Measurements from ENCODE around the gene SHQ1.
"Not testable (repeated sequence)": the region's sequence is repeated elsewhere in the genome, so short reads cannot be mapped to it uniquely, and the experiment has no call there.

The SHQ1 gene

DNA sequence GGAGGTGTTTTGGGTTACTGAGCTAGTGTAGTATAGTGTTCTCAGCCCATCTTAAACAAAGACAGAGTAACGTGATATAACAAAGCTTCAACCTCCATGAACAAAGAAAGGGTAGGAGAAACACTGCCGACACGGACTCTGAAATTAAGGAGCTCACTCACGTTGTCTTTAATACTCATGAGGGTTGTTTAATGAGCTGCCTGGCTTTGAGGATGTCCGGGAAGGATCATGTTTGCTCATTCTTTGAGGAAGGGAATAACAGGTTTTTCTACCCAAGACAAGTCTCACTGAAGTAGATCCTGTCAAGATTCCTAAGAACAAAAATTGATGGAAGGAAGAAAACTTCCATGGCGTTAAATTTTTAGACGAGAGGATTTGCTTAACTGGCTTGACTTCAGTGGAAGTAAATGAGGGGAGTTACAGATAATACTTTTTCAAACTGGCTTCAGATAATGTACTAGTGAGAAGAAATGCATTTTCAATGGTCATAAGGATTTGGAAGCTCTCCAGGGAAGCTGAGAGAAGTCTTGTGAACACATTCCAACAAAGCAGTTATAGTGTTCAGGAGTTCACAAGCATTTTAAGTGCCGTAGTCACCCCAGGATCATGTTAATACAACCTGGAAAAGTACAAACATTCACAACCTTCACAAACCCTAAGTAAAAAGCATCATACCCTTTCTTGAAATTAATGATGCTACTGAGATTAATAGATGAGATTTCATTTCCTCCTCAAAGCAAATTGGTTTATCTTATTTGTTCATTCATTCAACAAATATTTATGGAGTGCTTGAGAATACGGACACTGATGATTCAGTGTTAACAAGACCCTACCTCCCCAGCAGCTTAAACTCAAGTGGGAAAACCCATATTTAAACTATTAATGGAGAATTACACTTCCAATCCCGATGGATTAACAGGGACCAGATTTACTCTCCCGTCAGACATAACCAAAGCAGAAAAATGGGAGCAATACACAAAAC, 101.5 kb downstream of the SHQ1 start:
- no peak for DNase-seq

GRCh38 chr3:72745146-72745999, 102.9 kb downstream of the SHQ1 start:
- no peak for DNase-seq

DNA sequence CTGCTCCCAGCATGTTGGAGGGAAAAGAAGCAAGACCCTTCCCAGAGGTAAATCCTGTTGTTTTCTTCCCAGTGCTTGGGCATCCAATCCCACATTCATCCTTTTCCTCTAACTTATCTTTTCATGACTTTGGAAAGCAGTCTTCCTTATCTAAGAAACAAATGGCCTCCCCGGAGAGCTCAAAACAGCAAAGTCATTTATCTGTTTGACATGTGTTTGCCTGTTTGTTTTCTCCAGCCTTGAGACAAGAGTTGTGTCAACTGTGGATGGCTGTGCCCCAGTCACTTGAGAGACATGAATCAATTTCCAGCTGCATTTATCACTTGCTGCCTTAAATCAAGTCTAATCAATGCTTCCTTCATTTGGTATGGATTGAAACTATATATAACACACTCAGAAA, 103.9 kb downstream of the SHQ1 start:
- DNase-seq: no peak

- no peak for DNase-seq
Observed at GRCh38 chr3:72739531-72740466, 108.4 kb downstream of the SHQ1 start.

DNA sequence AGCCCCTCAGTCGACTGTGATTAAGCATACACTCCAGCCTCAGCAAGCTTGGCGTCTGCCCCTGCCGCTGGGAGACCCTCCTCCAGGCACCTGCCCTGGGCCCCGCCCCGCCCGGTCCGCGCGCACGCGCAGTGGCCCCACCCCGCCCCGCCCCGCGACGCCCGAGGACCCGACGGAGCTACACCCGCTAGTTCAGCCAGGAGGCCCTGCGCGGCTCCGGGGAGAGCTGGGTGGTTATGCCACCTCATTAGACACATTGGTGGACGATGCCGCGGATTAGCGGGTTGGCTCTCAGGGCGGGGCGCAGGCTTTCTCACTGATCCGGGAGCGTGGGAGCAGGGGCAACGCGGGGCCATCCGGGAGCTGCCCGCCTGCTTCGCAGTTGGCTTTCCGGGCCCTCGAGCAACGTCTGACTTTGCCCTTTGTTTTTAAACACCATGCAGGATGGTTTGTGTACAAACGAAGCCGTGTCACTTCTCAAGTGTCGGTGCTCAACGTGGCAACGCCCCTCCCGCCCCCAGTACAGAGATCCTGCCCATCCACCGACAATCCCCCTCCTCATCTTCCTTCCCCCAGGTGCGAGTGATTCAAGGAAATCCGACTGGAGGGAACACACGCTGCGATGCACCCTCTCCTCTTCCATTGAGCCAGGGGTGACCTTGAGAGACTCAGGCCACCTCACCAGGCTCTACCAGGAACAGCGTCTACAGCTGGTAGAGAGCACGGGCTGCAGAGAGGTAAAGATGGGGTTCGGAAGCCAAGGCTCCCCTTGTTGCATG, 109.3 kb downstream of the SHQ1 start:
- DNase-seq: peak; percentile 94

DNA sequence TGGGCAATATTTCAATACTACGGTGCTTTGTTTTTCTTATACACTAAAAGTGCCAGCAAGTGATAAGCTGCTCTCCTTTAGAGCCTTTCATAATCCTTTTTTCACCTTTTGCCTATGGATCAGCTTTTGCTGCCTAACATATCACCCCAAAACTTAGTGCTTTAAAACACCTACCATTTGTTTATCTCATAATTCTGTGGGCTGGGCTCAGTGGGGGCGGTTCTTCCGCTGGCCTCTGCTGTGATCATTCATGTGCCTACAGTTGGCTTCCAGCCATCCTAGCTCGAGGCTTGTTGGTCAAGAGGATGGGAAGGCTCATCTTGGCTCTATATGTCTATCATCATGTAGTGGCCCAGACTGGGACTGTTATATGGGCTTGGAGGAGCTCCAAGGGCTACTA, 113.2 kb downstream of the SHQ1 start:
- DNase-seq: not testable (repeated sequence)

DNA sequence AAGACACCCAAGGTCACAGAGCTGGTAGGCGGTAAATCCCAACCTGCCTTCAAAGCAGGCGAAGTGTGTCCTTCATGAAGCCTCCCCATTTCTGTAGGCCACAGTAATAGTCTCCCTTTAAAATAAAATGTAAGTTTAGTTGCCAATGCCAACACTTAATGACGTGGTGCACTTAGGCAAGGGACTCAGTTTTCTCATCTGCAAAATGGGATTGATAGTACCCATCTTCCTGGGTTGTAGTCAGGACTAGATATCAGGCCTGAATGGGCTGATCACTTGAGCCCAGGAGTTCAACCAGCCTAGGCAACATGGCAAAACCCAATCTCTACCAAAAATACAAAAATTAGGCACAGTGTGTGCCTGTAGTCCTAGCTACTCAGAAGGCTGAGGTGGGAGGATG, 114.6 kb downstream of the SHQ1 start:
- DNase-seq: no peak

- not testable (repeated sequence) for DNase-seq
Observed at GRCh38 chr3:72732666-72733345, 115.4 kb downstream of the SHQ1 start.

DNA sequence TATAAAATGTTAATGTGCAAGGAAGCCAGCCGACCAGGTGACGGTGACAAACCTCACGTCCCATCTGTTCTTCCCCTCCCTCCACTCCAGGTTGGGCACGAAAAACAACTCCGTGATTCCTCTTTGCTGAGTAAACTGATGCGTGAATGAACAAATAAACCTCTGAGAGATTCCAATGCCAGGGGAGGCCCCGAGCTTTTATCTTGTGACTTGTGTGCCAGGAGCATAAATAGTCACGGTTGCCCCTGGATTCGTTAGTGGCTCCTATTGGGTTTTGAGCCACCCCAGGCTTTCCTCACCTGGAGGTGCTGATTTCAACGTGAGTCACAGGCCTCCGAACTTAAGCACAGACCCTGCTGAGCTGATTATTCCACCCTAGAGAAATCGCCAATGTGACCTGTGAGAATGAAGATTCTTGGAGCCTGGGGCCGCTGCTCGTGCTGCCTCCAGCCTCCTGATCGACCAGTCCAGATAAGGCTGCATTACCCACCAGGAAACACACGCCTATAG, 119.2 kb downstream of the SHQ1 start:
- DNase-seq: no peak

GRCh38 chr3:72728329-72728889, 119.8 kb downstream of the SHQ1 start:
- DNase-seq: no peak

DNA sequence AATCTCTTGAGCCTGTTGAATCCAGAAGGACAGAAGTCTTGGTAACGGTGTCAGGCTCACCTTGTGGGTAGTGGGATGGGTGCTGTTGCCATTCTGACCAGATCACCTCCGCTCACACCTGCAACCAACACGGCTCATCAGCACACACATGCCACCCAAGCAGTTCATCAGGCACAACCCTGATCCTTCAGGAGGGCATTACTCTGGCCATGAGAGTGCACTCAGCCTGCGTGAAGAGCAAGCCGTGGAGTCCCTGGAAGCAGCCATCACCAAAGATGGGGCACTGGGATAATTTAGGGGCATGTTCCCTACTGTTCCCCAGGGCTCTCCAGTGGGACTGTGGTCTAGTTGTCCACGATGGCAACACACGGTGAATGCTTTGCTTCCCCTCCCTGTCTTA, 120.5 kb downstream of the SHQ1 start:
- no peak for DNase-seq

DNA sequence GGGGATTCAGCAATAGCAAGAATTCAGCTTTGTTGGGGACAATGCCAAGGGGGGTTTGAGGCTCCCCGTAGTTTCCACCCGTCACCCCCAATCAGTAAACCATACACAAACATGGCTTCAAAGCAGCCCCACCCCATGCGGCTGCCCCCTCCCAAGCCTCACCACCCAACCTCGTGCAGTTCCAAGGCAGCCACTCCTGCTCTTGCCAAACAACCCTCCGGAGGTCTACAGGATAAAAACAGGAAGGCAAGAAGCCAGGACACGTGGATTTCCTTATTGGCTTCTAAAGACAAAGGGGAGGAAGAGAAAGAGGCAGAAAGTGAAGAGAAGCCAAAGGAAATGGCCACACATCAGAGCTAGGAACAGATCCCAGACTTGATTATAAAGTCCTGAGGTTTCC, 121.1 kb downstream of the SHQ1 start:
- no peak for DNase-seq

DNA sequence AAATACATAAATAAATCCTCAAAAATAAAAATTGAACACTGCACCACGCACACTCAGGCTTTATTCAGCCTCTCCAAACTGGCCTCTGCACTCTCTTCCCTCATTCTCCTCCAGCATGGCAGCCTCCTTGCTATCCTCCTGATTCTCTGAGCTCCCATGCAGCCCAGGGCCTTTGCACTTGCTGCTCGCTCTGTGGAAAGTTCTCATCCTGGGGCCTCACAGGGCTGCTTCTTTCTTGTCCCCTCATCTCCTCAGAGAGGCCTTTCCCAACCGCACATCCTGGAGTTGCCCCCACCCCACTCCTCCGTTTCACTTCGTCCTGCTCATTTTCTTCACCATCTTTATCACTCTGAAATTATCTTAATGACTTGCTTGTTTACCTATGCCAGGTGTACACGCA, 123.0 kb downstream of the SHQ1 start:
- no peak for DNase-seq

DNA sequence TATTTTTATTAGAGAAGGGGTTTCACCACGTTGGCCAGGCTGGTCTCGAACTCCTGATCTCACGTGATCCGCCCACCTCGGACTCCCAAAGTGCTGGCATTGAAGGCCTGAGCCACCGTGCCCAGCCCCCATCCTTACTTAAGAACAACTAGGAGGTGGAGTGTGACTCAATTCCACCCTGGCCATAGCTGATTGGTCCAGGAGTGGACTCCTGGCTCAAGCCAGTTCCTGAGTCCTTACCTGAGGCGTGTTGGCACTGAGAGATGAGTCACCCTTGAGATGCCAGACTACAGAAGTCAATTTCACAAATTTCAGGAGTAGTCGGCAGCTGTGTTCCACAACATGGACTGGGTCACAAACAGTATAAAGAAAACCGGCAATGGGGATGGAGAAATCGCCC, 124.2 kb downstream of the SHQ1 start:
- DNase-seq: no peak

DNA sequence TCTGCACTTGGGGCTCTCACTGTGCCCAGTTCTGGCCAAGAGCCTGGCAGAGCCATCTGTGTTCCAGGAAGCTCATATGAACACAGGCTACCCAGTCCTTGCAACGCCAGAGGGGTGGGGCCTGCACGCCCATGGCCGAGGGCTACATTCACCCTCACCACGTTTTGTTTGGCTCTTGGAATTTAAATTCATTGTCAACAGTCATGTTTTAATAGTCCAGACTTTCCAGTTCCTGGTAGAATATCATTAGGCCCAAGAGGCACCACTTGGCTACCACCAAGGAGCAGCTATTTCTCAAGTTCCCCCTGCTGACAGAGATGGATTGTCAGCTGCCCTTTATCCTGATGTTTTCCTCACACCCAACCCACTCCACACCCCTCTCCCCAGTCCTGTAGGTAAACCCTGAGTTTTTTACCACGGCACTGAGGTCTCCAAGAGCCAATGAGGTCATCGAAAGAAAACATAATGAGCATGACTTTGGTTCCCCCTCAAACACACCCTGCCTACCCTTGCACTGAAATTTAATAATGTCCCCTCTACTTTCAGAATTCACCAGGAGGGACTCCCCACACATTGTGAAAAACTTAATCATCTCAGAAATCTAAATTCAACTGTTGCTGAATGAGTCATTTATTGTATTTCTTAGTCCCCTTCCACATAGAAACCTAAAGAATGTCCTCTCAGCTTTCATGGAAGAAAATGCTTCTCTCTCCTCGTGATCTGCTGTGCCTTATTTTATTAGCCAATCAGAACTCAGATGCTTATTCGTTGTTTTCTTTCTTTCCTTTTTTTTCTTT, 125.1 kb downstream of the SHQ1 start:
- DNase-seq: no peak

- DNase-seq: no peak
Observed at GRCh38 chr3:72721683-72722381, 126.4 kb downstream of the SHQ1 start.

- DNase-seq: no peak
Observed at GRCh38 chr3:72720566-72720965, 127.7 kb downstream of the SHQ1 start.

- no peak for DNase-seq
Observed at GRCh38 chr3:72719137-72719536, 129.1 kb downstream of the SHQ1 start.

GRCh38 chr3:72714135-72714534, 134.1 kb downstream of the SHQ1 start:
- not testable (repeated sequence) for DNase-seq

All from 8988T (cell line).